ACC112 (cell line): ENCODE measurements around the gene STK10.
"Not testable (repeated sequence)": the region's sequence is repeated elsewhere in the genome, so short reads cannot be mapped to it uniquely, and the experiment has no call there.

Source experiments
- H2AFZ ChIP-seq: fragments of 200-600 bp; sonication (generic); one replicate; pipeline ENCODE4 v1.6.0; 2017; ENCODE audit warnings: antibody characterized with exemption, low read length; ENCODE audit not compliant: unreplicated experiment
- H3K27ac ChIP-seq: fragments of 200-600 bp; sonication (generic); 2 replicates; pipeline ENCODE4 v1.5.1; 2014; ENCODE audit warnings: low read depth, mild to moderate bottlenecking, antibody characterized with exemption, low read length, moderate library complexity
- H3K27me3 ChIP-seq: fragments of 200-600 bp; sonication (generic); 2 replicates; pipeline ENCODE4 v1.6.1; 2014; ENCODE audit warnings: mild to moderate bottlenecking, antibody characterized with exemption, low read length, moderate library complexity, mixed read lengths; ENCODE audit not compliant: insufficient read depth
- H3K36me3 ChIP-seq: fragments of 200-600 bp; sonication (generic); 2 replicates; pipeline ENCODE4 v1.6.1; 2016; ENCODE audit warnings: mild to moderate bottlenecking, antibody characterized with exemption, low read length, moderate library complexity, mixed read lengths; ENCODE audit not compliant: insufficient read depth
- H3K4me1 ChIP-seq: fragments of 200-600 bp; sonication (generic); one replicate; pipeline ENCODE4 v1.6.1; 2016; ENCODE audit warnings: low read length, mixed read lengths; ENCODE audit not compliant: insufficient read depth, unreplicated experiment, control insufficient read depth
- H3K4me3 ChIP-seq: fragments of 200-600 bp; sonication (generic); 2 replicates; pipeline ENCODE4 v1.5.1; 2014; ENCODE audit warnings: mild to moderate bottlenecking, low read depth, low read length
- H3K79me2 ChIP-seq: fragments of 200-600 bp; sonication (generic); one replicate; pipeline ENCODE4 v1.6.0; 2016; ENCODE audit warnings: low read length; ENCODE audit not compliant: control insufficient read depth, unreplicated experiment, insufficient read depth

The STK10 gene

DNA sequence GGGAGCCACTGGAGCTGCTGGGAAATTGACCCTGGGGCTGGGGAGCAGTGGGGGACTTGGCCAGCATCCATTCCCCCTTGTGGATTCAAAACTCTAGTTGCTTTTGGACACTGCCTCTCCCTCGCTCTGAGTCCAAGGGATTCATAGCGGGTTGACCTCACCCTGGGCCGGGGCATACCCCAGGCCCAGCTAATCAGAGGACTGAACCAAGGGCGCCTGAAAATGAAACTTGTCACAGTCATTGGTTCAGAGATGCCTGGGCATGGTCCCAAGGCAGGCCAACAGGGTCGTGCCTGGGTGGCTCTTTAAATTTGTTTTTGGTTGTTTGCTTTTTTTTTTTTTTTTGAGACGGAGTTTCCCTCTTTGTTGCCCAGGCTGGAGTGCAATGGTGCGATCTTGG is 22.6 kb downstream of the STK10 start:
- no peaks in the 10 kb centered on the region for H3K36me3 ChIP-seq
- peaks cover 12% of the 10 kb centered on the region for H3K4me1 ChIP-seq
- H3K4me3 ChIP-seq: no peak overlapping the region
- peaks cover 24% of the 10 kb centered on the region for H3K79me2 ChIP-seq
- no peaks in the 10 kb centered on the region for H3K27me3 ChIP-seq
- no peak overlapping the region for H3K27ac ChIP-seq
- no peak overlapping the region for H2AFZ ChIP-seq

- Histone ChIP-seq H3K27ac (no peak overlapping the region), H3K79me2 (peaks cover 26% of the 10 kb centered on the region)
Measured at GRCh38 chr5:172164769-172165212, 23.2 kb downstream of the STK10 start.

GRCh38 chr5:172163346-172163745 is 24.7 kb downstream of the STK10 start:
- H3K79me2 ChIP-seq: peaks cover 30% of the 10 kb centered on the region
- H3K4me3 ChIP-seq: no peak overlapping the region
- peaks cover 12% of the 10 kb centered on the region for H3K4me1 ChIP-seq
- H3K27me3 ChIP-seq: no peaks in the 10 kb centered on the region
- no peak overlapping the region for H3K27ac ChIP-seq
- no peaks in the 10 kb centered on the region for H3K36me3 ChIP-seq
- no peak overlapping the region for H2AFZ ChIP-seq

More at GRCh38 chr5:172164769-172165212, 23.2 kb downstream of the STK10 start:
- H3K27me3 ChIP-seq: no peaks in the 10 kb centered on the region
- no peak overlapping the region for H2AFZ ChIP-seq
- H3K4me3 ChIP-seq: no peak overlapping the region
- no peaks in the 10 kb centered on the region for H3K36me3 ChIP-seq
- peaks cover 12% of the 10 kb centered on the region for H3K4me1 ChIP-seq

GRCh38 chr5:172162987-172163343 is 25.1 kb downstream of the STK10 start:
- peaks cover 30% of the 10 kb centered on the region for H3K79me2 ChIP-seq
- H3K4me1 ChIP-seq: peaks cover 12% of the 10 kb centered on the region
- H3K36me3 ChIP-seq: no peaks in the 10 kb centered on the region

DNA sequence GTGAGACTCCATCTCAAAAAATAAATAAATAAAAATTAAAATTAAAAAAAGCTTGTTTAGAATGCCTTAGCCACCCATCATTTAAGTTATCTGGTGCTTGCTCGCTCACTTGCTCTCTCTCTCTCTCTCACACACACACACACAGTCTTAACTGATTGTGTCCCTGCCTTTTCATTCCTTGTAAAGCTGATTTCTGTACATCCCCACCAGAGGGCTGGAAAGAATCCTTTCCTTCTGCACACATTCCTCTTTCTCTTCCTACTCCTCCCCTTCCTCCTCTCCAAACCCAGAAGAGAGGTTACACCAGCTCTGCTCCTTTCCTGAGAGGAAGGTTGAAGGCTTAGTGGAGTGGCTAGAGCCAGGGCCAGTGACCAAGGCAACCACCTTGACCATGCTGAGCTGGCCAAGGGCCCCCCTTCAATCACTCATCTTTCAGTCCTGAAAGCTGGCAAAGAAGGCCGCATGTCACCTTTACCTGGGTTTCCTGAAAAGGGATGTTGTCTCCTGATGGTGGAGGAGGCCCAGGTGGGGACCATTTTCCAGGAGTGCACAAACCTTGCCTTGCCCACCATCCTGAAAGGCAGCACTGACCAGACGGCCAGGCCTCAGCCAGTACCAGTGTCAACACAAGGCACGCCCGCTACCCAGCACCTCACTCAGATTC is 25.6 kb downstream of the STK10 start:
- Histone ChIP-seq H3K4me1 (peaks cover 12% of the 10 kb centered on the region), H2AFZ (no peak overlapping the region), H3K4me3 (no peak overlapping the region), H3K27ac (no peak overlapping the region), H3K36me3 (no peaks in the 10 kb centered on the region), H3K79me2 (peaks cover 30% of the 10 kb centered on the region), H3K27me3 (no peaks in the 10 kb centered on the region)

More at GRCh38 chr5:172162987-172163343, 25.1 kb downstream of the STK10 start:
- Histone ChIP-seq H3K27ac (no peak overlapping the region), H3K27me3 (no peaks in the 10 kb centered on the region), H2AFZ (no peak overlapping the region), H3K4me3 (no peak overlapping the region)

GRCh38 chr5:172160506-172160905 is 27.5 kb downstream of the STK10 start:
- no peak overlapping the region for H2AFZ ChIP-seq
- H3K27ac ChIP-seq: no peak overlapping the region
- H3K27me3 ChIP-seq: no peaks in the 10 kb centered on the region
- peaks cover 12% of the 10 kb centered on the region for H3K4me1 ChIP-seq
- no peak overlapping the region for H3K4me3 ChIP-seq
- H3K79me2 ChIP-seq: peaks cover 24% of the 10 kb centered on the region
- H3K36me3 ChIP-seq: no peaks in the 10 kb centered on the region; the same call in 1 of the 2 replicates

DNA sequence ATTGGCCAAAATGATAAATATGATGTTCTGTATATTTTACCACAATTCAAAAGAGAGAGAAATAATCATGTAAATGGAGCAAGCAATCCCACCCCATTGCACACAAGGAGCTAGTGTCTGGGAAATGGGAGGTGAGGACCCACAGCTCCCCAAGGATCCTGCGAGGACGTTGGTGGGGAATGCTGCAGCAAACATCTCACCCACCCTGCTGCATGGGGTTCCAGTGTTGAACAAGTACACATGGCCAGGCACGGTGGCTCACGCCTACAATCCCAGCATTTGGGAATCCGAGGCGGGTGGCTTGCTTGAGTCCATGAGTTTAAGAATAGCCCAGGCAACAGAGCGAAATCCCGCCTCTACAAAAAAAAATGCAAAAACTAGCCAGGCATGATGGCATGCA is 29.0 kb downstream of the STK10 start:
- Histone ChIP-seq H3K27ac (no peak overlapping the region), H3K4me3 (no peak overlapping the region), H2AFZ (no peak overlapping the region), H3K79me2 (peaks cover 24% of the 10 kb centered on the region), H3K36me3 (peaks cover 5% of the 10 kb centered on the region; the same call in 1 of the 2 replicates), H3K27me3 (no peaks in the 10 kb centered on the region), H3K4me1 (no peaks in the 10 kb centered on the region)

DNA sequence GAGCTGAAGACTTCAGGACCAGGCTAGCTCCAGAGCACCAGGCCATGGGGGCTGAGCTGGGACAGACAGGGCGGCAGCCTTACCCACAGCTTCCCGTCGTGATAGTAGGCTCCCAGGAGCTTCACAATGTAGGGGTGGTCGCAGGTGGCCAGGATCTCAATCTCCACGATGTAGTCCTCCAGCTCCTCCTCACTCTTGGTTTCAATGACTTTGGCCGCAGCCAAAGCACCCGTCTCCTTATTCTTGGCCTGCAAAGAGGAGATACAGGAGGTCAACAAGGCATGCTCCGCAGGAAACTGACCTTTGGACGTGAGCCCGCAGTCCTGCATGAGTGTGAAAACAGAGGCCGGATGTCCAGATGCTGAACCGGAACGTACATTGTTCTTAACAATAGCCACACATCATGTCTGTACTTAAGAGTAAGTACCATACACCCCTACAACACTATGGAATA is 31.5 kb downstream of the STK10 start:
- Histone ChIP-seq H3K4me3 (no peak overlapping the region), H2AFZ (no peak overlapping the region), H3K27ac (no peak overlapping the region), H3K79me2 (peaks cover 11% of the 10 kb centered on the region), H3K4me1 (no peaks in the 10 kb centered on the region), H3K27me3 (no peaks in the 10 kb centered on the region), H3K36me3 (peaks cover 5% of the 10 kb centered on the region; the same call in 1 of the 2 replicates)

DNA sequence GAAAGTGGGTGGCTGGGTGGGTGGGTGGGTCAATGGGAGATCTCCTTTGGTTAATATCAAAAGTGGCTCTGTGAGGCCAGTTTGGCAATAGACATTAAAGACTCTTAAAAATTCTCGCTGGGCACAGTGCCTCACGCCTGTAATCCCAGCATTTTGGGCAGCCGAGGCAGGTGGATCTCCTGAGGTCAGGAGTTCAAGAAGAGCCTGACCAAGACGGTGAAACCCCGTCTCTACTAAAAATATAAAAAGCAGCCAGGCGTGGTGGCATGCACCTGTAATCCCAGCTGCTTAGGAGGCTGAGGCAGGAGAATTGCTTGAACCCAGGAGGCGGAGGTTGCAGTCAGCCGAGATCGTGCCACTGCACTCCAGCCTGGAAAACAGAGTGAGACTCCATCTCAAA is 32.9 kb downstream of the STK10 start:
- H3K36me3 ChIP-seq: not testable (repeated sequence)

DNA sequence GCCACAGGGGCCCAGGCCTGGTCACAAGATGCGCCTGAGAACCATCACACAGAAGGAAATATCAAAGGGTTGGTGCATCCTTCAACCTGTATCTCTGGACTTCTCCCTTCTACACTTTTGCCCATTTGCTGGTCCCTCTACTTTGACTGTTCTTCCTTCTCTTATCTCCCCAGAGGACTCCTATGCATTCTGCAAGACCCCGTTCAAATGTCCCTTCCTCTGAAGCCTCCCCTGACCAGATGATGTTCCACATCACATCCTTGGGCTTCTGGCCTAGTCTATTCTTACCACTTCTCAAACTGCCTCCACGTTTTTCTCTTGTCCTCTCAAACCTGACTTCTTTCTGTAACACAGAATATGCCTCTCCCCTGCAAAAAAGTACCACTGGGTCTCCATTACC is 34.3 kb downstream of the STK10 start:
- H3K27me3 ChIP-seq: no peaks in the 10 kb centered on the region
- H3K4me3 ChIP-seq: no peak overlapping the region
- peaks cover 5% of the 10 kb centered on the region; the same call in 1 of the 2 replicates for H3K36me3 ChIP-seq
- H2AFZ ChIP-seq: no peak overlapping the region
- H3K79me2 ChIP-seq: peaks cover 2% of the 10 kb centered on the region
- H3K27ac ChIP-seq: no peak overlapping the region
- H3K4me1 ChIP-seq: no peaks in the 10 kb centered on the region

More for the DNA sequence above, 32.9 kb downstream of the STK10 start:
- not testable (repeated sequence) for H3K27me3 ChIP-seq, H3K79me2 ChIP-seq, H3K4me3 ChIP-seq, H2AFZ ChIP-seq, H3K4me1 ChIP-seq, H3K27ac ChIP-seq

- Histone ChIP-seq H3K4me3 (no peak overlapping the region), H3K79me2 (no peaks in the 10 kb centered on the region), H3K36me3 (peaks cover 5% of the 10 kb centered on the region; the same call in 1 of the 2 replicates), H3K27me3 (no peaks in the 10 kb centered on the region), H3K4me1 (no peaks in the 10 kb centered on the region), H3K27ac (no peak overlapping the region), H2AFZ (no peak overlapping the region)
Measured at GRCh38 chr5:172151661-172152210, 36.3 kb downstream of the STK10 start.
